ENCODE data around the gene MFSD11. TPM values are rescaled to one million over a fixed set of nuclear protein-coding genes. Genes with fewer than 3 reads are reported as not detected.
A peak's percentile ranks its signal among the peaks of the same experiment; 100 is the strongest.
"Not testable (repeated sequence)": the region's sequence is repeated elsewhere in the genome, so short reads cannot be mapped to it uniquely, and the experiment has no call there.

Gene MFSD11
- polyA plus RNA-seq, 3 donors = 19.8 to 24.8 (median 23.8) TPM

GRCh38 chr17:76722279-76722678, 15.6 kb upstream of the MFSD11 start:
- Histone ChIP-seq H3K27ac (ENCODE audit: low read depth in 1 of 2, low read length in 2 of 2) (no peak overlapping the region), H3K9ac (ENCODE audit: insufficient read depth, low read length, poor library complexity, severe bottlenecking) (no peak overlapping the region), H2AFZ (ENCODE audit: insufficient read depth, low read depth, low read length, poor library complexity, severe bottlenecking) (no peak overlapping the region), H3K4me2 (replicated peaks; ENCODE audit: extremely low read depth, low read length, poor library complexity, severe bottlenecking) (no peak overlapping the region), H3K4me3 (replicated peaks in 1 of 3; ENCODE audit: low read depth in 2 of 3, low read length in 3 of 3) (no peak overlapping the region), H3K79me2 (ENCODE audit: insufficient read depth, low read length) (peaks cover 52% of the 10 kb centered on the region), H4K20me1 (ENCODE audit: insufficient read depth, low read length) (peaks cover 77% of the 10 kb centered on the region), H3K36me3 (replicated peaks in 1 of 2; ENCODE audit: control insufficient read depth in 1 of 2, insufficient read depth in 2 of 2, low read length in 2 of 2) (peaks cover 67 to 76% of the 10 kb centered on the region in 2 donors), H3K4me1 (ENCODE audit: control insufficient read depth in 1 of 2, insufficient read depth in 2 of 2, low read length in 2 of 2) (peaks cover 17 to 20% of the 10 kb centered on the region in 2 donors), H3K27me3 (ENCODE audit: control insufficient read depth in 2 of 2, insufficient read depth in 2 of 2, low read length in 2 of 2) (no peaks in the 10 kb centered on the region), H3K9me3 (replicated peaks in 1 of 2; ENCODE audit: control insufficient read depth in 1 of 2, insufficient read depth in 1 of 2, low read length in 2 of 2) (no peaks in the 10 kb centered on the region)
- Mint-ChIP-seq H3K9me3 (no peaks in the 10 kb centered on the region), H3K4me3 (no peak overlapping the region), H3K36me3 (peaks cover 70 to 84% of the 10 kb centered on the region in 2 donors), H3K27me3 (ENCODE audit: low read depth in 3 of 3) (no peaks in the 10 kb centered on the region), H3K4me1 (peaks cover 18% of the 10 kb centered on the region), H3K27ac (peak overlapping the region in 3 of 7 donors; percentile 6 to 66 (median 36))
- TF ChIP-seq CTCF (IDR thresholded peaks at IDR 0.05) = no peak
- WGBS (ENCODE audit: insufficient coverage) = 92% methylated on average over 5 of the region's 8 CpGs
- no peak for DNase-seq
- intact Hi-C loops (cut with micrococcal nuclease) = loop anchor here in 1 of 2 donors (10.0 kb wide), 1 partner anchor 47 kb away; no protein-coding TSS in a partner anchor

- H3K4me3 Mint-ChIP-seq; H3K27ac ChIP-seq (ENCODE audit: low read depth in 1 of 2, low read length in 2 of 2); H3K9me3 Mint-ChIP-seq; H3K9ac ChIP-seq (ENCODE audit: insufficient read depth, low read length, poor library complexity, severe bottlenecking); H3K27me3 ChIP-seq (ENCODE audit: control insufficient read depth in 2 of 2, insufficient read depth in 2 of 2, low read length in 2 of 2); H3K9me3 ChIP-seq (replicated peaks in 1 of 2; ENCODE audit: control insufficient read depth in 1 of 2, insufficient read depth in 1 of 2, low read length in 2 of 2); H3K27me3 Mint-ChIP-seq (ENCODE audit: low read depth in 3 of 3); H3K4me2 ChIP-seq (replicated peaks; ENCODE audit: extremely low read depth, low read length, poor library complexity, severe bottlenecking); H3K4me3 ChIP-seq (replicated peaks in 1 of 3; ENCODE audit: low read depth in 2 of 3, low read length in 3 of 3); DNase-seq; H2AFZ ChIP-seq (ENCODE audit: insufficient read depth, low read depth, low read length, poor library complexity, severe bottlenecking): not testable (repeated sequence)
- Histone ChIP-seq H3K36me3 (replicated peaks in 1 of 2; ENCODE audit: control insufficient read depth in 1 of 2, insufficient read depth in 2 of 2, low read length in 2 of 2) (peaks cover 61 to 69% of the 10 kb centered on the region in 2 donors), H3K79me2 (ENCODE audit: insufficient read depth, low read length) (peaks cover 59% of the 10 kb centered on the region), H4K20me1 (ENCODE audit: insufficient read depth, low read length) (peaks cover 81% of the 10 kb centered on the region), H3K4me1 (ENCODE audit: control insufficient read depth in 1 of 2, insufficient read depth in 2 of 2, low read length in 2 of 2) (peaks cover 21 to 22% of the 10 kb centered on the region in 2 donors)
- Mint-ChIP-seq H3K4me1 (peaks cover 23% of the 10 kb centered on the region), H3K36me3 (peaks cover 67 to 77% of the 10 kb centered on the region in 2 donors), H3K27ac (peak overlapping the region in 3 of 7 donors; percentile 21 to 41 (median 41))
- WGBS (ENCODE audit: insufficient coverage) = 100% methylated on average over 1 of the region's 8 CpGs
- intact Hi-C loops (cut with micrococcal nuclease) = loop anchor here in 1 of 2 donors (10.0 kb wide), 1 partner anchor 48 kb away; no protein-coding TSS in a partner anchor
Measured at GRCh38 chr17:76722977-76723376, 14.9 kb upstream of the MFSD11 start.
